Activated CD4-positive, alpha-beta T cell treated with anti-CD3 and anti-CD28 coated beads, Interleukin-2, Interleukin-6, amounts not matched to agents 100 ng/mL and 50 ng/mL, durations not matched to agents 16 hours and 8 hours (primary cell): ENCODE data around the gene SKOR1.

ENCODE experiments used
- DNase-seq: peaks from one replicate; pipeline ENCODE4 v3.0.0-alpha.2; 2020

The SKOR1 gene

GRCh38 chr15:67857220-67857619 is 31.9 kb downstream of the SKOR1 start:
- DNase-seq, result no peak

DNA sequence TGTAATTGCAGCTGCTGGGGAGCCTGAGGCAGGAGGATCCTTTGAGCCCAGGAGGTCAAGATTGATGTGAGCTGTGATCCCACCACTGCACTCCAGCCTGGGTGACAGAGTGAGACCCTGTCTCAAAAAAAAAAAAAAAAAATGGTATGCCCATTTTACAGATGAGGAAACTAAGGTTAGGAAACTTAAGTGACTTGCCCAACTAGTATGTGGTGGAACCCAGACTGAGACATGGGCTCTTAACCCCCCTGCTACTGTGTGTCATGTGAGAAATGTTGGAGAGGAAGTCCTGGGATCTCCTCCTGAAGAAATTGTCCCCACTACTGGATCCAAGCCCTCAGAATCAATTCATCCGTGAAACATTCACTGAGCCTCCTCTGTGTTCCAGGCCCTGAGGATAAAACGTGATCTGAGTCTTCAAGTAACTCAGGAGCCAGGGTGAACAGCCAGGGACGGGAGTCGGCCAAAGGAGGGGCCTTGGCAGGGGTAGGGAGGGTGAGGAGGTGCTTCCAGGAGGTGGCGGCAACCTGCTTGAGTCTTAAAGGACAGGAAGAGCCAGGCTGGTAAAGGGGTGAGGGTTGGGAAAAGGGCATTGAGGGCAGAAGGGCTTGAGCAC is 34.1 kb downstream of the SKOR1 start:
- no peak for DNase-seq

GRCh38 chr15:67861983-67862382 is 36.7 kb downstream of the SKOR1 start:
- DNase-seq, result no peak

GRCh38 chr15:67862750-67863441 is 37.6 kb downstream of the SKOR1 start:
- DNase-seq, result no peak

GRCh38 chr15:67863442-67863987 is 38.2 kb downstream of the SKOR1 start:
- DNase-seq, result peak; percentile 79

GRCh38 chr15:67865331-67865730 is 40.0 kb downstream of the SKOR1 start:
- no peak for DNase-seq

DNA sequence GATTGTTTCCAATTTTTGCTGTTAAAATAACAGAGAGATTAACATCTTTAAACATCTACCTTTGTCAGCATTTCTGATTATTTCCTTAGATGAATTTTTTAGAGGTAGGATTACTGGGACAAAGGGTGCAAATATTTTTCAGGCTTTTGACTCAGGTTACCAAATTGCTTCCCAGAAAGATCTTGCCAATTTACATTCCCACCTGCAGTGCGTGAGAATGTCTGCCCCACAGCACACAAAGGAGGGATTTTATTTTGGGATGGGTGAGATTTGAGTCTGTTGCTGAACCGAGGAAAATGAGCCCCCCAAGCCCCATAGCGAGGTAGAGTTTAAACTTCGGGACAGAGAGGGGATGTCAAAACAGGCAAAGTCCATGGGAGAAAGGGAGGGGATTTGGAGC is 40.5 kb downstream of the SKOR1 start:
- DNase-seq, result no peak

- DNase-seq, result no peak
Measured at GRCh38 chr15:67869701-67870100, 44.4 kb downstream of the SKOR1 start.

GRCh38 chr15:67870868-67871408 is 45.6 kb downstream of the SKOR1 start:
- no peak for DNase-seq

GRCh38 chr15:67873777-67874176 is 48.5 kb downstream of the SKOR1 start:
- no peak for DNase-seq

- DNase-seq, result no peak
Measured at GRCh38 chr15:67878712-67879206, 53.5 kb downstream of the SKOR1 start.

DNA sequence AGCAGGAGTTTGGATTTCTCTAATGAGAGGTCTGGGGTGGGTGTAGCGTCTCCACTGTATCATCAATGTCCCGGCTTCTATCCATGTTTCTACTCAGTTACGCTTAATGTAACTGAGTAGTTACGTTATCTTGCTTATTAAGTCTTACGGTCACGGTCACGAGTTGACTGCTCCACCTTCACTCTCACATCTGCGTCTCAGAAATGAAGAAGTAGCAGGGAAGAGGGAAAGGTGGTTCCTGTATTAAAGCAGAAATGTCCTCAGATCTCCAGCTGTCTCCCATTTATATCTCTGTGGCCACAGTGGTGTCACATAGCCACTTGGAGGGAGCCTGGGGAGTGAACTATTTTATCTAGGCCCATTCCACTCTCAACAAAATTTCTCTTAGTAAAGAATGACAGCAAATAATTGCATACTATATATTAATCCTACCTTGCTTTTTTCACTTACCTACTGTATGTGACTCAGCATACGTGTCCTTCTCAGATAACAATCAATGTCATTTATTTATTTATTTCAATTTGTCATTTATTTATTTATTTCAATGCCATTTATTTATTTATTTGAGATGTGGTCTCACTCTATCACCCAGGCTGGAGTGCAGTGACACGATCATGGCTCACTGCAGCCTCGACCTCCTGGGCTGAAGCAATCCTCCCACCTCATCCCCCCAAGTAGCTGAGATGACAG is 54.3 kb downstream of the SKOR1 start:
- DNase-seq, result no peak

DNA sequence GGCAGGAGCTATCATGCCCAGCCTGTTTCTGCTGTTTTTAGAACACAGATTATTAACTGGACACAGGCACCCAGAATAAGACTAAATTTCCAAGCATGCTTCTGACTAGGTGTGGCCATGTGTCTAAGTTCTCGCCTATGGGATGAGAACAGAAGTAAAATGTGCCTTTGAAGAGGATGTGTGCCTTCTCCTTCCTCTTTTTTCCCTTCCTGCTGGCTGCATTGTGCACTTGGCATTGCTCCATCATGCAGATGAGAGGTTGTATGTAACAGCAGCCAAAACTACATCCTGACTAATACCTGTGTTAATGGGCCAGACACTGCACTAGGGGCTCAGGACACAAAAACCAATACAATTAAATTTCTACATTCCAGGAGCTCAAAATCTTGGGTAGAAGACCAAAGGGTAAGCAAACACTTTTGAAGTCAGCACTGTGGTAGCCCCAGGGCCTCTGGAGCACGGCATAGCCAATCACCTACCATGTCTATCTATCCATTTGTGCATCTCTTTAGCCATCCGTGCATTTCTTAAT is 55.4 kb downstream of the SKOR1 start:
- no peak for DNase-seq

- peak; percentile 34 for DNase-seq
Measured at GRCh38 chr15:67882487-67883233, 57.4 kb downstream of the SKOR1 start.

- DNase-seq, result no peak
Measured at GRCh38 chr15:67883234-67883773, 58.0 kb downstream of the SKOR1 start.

- DNase-seq, result no peak
Measured at GRCh38 chr15:67884009-67884408, 58.7 kb downstream of the SKOR1 start.
